ENCODE measurements around the gene FXR2. TPM values are rescaled to one million over a fixed set of nuclear protein-coding genes. Genes with fewer than 3 reads are reported as not detected.

The FXR2 gene
- total and polyA plus RNA-seq, 2 experiments from 2014 or later = 65.0 to 65.5 TPM

- no peak overlapping the region for H3K4me3 ChIP-seq
- no peak for DNase-seq (ENCODE audit: low read depth in 1 of 2, low spot score in 1 of 2)
- peaks cover 45% of the 10 kb centered on the region for H3K36me3 ChIP-seq
- H3K9me3 ChIP-seq (ENCODE audit: low read depth) = no peaks in the 10 kb centered on the region
- H3K27ac ChIP-seq = peak overlapping the region; percentile 83
- no peaks in the 10 kb centered on the region for H3K27me3 ChIP-seq
- H3K4me1 ChIP-seq (ENCODE audit: low read depth) = peaks cover 16% of the 10 kb centered on the region
- TF ChIP-seq, protein P1, sequence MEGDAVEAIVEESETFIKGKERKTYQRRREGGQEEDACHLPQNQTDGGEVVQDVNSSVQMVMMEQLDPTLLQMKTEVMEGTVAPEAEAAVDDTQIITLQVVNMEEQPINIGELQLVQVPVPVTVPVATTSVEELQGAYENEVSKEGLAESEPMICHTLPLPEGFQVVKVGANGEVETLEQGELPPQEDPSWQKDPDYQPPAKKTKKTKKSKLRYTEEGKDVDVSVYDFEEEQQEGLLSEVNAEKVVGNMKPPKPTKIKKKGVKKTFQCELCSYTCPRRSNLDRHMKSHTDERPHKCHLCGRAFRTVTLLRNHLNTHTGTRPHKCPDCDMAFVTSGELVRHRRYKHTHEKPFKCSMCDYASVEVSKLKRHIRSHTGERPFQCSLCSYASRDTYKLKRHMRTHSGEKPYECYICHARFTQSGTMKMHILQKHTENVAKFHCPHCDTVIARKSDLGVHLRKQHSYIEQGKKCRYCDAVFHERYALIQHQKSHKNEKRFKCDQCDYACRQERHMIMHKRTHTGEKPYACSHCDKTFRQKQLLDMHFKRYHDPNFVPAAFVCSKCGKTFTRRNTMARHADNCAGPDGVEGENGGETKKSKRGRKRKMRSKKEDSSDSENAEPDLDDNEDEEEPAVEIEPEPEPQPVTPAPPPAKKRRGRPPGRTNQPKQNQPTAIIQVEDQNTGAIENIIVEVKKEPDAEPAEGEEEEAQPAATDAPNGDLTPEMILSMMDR (IDR thresholded peaks at IDR 0.05; ENCODE audit: low read depth, low read length) = no peak
Measured at GRCh38 chr17:7579834-7580603, 34.7 kb downstream of the FXR2 start.

DNA sequence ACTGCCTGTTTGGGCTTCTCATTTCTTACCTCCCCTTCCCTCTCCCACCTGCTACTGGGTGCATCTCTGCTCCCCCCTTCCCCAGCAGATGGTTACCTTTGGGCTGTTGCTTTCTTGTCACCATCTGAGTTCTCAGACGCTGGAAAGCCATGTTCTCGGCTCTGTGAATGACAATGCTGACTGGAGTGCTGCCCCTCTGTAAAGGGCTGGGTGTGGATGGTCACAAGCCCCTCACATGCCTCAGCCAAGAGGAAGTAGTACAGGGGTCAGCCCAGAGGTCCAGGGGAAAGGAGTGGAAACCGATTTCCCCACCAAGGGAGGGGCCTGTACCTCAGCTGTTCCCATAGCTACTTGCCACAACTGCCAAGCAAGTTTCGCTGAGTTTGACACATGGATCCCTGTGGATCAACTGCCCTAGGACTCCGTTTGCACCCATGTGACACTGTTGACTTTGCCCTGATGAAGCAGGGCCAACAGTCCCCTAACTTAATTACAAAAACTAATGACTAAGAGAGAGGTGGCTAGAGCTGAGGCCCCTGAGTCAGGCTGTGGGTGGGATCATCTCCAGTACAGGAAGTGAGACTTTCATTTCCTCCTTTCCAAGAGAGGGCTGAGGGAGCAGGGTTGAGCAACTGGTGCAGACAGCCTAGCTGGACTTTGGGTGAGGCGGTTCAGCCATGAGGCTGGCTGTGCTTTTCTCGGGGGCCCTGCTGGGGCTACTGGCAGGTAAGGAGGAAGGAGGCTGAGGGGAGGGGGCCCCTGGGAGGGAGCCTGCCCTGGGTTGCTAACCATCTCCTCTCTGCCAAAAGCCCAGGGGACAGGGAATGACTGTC is 35.5 kb downstream of the FXR2 start, which contains the start of gene CD68:
Gene CD68, plus strand, starts transcription at position 638 of the 833 bp plus-strand sequence. Its CDS starts 40 bp downstream, at position 678.
- peaks cover 9% of the 10 kb centered on the region for H3K4me1 ChIP-seq (ENCODE audit: low read depth)
- H3K27ac ChIP-seq = peak within 1 kb of the TSS; percentile 83
- peaks cover 53% of the 10 kb centered on the region for H3K36me3 ChIP-seq
- DNase-seq (ENCODE audit: low read depth in 1 of 2, low spot score in 1 of 2) = peak; percentile 35 to 93
- no peaks in the 10 kb centered on the region for H3K9me3 ChIP-seq (ENCODE audit: low read depth)
- no peaks in the 10 kb centered on the region for H3K27me3 ChIP-seq
- H3K4me3 ChIP-seq = no peak within 1 kb of the TSS
- TF ChIP-seq, protein P1 (IDR thresholded peaks at IDR 0.05; ENCODE audit: low read depth, low read length) = no peak

- Histone ChIP-seq H3K27me3 (no peaks in the 10 kb centered on the region), H3K4me1 (ENCODE audit: low read depth) (peaks cover 1% of the 10 kb centered on the region), H3K27ac (no peak overlapping the region), H3K4me3 (no peak overlapping the region), H3K36me3 (peaks cover 53% of the 10 kb centered on the region), H3K9me3 (ENCODE audit: low read depth) (no peaks in the 10 kb centered on the region)
- TF ChIP-seq, protein P1 (IDR thresholded peaks at IDR 0.05; ENCODE audit: low read depth, low read length) = no peak
- no peak for DNase-seq (ENCODE audit: low read depth in 1 of 2, low spot score in 1 of 2)
Measured at GRCh38 chr17:7577327-7578199, 37.1 kb downstream of the FXR2 start.

DNA sequence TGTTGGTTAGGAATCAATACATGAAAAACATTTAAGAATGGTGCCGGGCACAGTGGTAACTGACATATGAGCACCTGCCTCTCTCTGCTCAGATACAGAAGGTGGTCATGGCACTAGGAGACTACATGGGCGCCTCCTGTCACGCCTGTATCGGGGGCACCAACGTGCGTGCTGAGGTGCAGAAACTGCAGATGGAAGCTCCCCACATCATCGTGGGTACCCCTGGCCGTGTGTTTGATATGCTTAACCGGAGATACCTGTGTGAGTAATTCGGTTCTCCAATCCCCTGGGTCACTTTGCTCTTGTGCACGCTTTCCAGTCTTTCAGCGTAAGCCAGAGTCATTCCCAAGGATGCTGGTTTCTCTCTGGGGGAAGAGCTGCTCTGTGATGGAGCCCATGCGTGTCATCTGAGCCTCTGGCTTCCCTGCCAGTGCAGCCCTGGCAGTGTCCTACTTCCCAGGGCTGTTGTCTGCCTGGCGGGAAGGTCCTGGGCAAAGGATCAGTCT is 38.2 kb downstream of the FXR2 start:
- Histone ChIP-seq H3K27me3 (no peaks in the 10 kb centered on the region), H3K4me3 (no peak overlapping the region), H3K9me3 (ENCODE audit: low read depth) (no peaks in the 10 kb centered on the region), H3K4me1 (ENCODE audit: low read depth) (no peaks in the 10 kb centered on the region), H3K27ac (no peak overlapping the region), H3K36me3 (peaks cover 53% of the 10 kb centered on the region)
- TF ChIP-seq, protein P1 (IDR thresholded peaks at IDR 0.05; ENCODE audit: low read depth, low read length) = no peak
- no peak for DNase-seq (ENCODE audit: low read depth in 1 of 2, low spot score in 1 of 2)

DNA sequence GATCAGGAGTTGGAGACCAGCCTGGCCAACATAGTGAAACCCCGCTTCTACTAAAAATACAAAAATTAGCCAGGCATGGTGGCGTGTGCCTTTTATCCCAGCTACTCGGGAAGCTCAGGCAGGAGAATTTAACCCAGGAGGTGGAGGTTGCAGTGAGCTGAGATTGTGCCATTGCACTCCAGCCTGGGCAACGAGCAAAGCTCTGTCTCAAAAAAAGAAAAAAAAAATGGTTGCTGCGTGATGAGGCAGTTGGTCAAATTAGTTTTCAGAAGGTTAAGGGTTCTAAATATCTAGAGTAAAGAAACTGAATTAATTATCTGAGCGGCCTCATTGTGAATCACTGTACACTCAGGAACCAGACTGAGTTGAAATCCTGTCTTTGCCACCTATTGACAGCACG is 38.7 kb downstream of the FXR2 start:
- peaks cover 53% of the 10 kb centered on the region for H3K36me3 ChIP-seq
- H3K4me3 ChIP-seq = no peak overlapping the region
- peak overlapping the region; percentile 42 for H3K27ac ChIP-seq
- TF ChIP-seq, protein P1 (IDR thresholded peaks at IDR 0.05; ENCODE audit: low read depth, low read length) = no peak
- no peak for DNase-seq (ENCODE audit: low read depth in 1 of 2, low spot score in 1 of 2)
- no peaks in the 10 kb centered on the region for H3K27me3 ChIP-seq
- no peaks in the 10 kb centered on the region for H3K4me1 ChIP-seq (ENCODE audit: low read depth)
- H3K9me3 ChIP-seq (ENCODE audit: low read depth) = no peaks in the 10 kb centered on the region

Data from cardiac muscle cell (in vitro differentiated cells and primary cell).